DND-41 (cell line): ENCODE results near the gene ZNF860.

Source experiments
- EZH2 ChIP-seq: IDR thresholded peaks from 3 replicates; pipeline ENCODE4 v1.6.1; 2012; ENCODE audit warnings: borderline replicate concordance, low read depth, mild to moderate bottlenecking, moderate library complexity, low read length, inconsistent platforms; ENCODE audit not compliant: severe bottlenecking
- TF ChIP-seq, protein P1 (sequence below): IDR thresholded peaks from 2 replicates; pipeline ENCODE4 v1.5.1; 2012; ENCODE audit warnings: borderline replicate concordance, low read length, moderate library complexity, mild to moderate bottlenecking; ENCODE audit not compliant: poor library complexity, severe bottlenecking; ENCODE audit errors: extremely low read depth

DNA sequence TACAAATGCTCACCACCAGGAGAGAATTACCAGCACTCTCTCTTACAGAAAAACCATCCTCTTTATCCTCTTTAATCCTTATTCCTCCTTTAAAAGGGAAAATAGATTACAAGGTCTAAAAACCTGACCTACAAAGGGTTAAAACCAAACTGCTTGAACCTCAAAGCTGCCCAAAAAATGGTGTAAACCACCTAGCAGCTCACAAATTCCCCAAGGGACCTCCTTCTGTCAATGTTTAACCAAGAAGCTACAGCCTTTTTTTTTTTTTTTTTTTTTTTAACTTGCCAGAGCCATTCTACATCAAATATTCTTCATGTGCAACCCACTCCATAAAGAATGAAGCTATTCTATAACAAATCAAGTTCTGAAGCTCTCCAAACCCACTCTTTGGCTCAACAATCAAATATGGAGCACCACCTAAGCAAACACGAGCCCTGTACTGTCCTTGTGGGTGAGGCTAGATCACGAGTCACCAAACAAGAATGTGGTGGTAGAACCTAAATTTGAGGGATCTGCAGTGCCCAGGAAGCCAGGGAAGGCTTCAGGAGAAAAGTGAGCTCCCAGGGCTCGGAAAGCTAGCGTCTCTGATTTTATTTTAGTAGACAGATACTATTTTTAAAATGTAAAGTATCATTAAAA, 20.6 kb upstream of the ZNF860 start:
- TF ChIP-seq, protein P1, sequence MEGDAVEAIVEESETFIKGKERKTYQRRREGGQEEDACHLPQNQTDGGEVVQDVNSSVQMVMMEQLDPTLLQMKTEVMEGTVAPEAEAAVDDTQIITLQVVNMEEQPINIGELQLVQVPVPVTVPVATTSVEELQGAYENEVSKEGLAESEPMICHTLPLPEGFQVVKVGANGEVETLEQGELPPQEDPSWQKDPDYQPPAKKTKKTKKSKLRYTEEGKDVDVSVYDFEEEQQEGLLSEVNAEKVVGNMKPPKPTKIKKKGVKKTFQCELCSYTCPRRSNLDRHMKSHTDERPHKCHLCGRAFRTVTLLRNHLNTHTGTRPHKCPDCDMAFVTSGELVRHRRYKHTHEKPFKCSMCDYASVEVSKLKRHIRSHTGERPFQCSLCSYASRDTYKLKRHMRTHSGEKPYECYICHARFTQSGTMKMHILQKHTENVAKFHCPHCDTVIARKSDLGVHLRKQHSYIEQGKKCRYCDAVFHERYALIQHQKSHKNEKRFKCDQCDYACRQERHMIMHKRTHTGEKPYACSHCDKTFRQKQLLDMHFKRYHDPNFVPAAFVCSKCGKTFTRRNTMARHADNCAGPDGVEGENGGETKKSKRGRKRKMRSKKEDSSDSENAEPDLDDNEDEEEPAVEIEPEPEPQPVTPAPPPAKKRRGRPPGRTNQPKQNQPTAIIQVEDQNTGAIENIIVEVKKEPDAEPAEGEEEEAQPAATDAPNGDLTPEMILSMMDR: no peak
- no peak for TF ChIP-seq EZH2
